GM12875 (cell line): ENCODE measurements around the gene ABHD17C.

Source experiments
- H3K4me3 ChIP-seq: one replicate; pipeline ENCODE4 v1.5.1; 2011; ENCODE audit warnings: low read depth, low read length, control low read depth
- TF ChIP-seq, protein P1 (sequence below): IDR thresholded peaks from 2 replicates; pipeline ENCODE4 v1.5.1; 2011; ENCODE audit warnings: low read depth, mild to moderate bottlenecking, control low read depth, inconsistent platforms, low read length, moderate library complexity, borderline replicate concordance; ENCODE audit not compliant: insufficient read depth

Gene ABHD17C

DNA sequence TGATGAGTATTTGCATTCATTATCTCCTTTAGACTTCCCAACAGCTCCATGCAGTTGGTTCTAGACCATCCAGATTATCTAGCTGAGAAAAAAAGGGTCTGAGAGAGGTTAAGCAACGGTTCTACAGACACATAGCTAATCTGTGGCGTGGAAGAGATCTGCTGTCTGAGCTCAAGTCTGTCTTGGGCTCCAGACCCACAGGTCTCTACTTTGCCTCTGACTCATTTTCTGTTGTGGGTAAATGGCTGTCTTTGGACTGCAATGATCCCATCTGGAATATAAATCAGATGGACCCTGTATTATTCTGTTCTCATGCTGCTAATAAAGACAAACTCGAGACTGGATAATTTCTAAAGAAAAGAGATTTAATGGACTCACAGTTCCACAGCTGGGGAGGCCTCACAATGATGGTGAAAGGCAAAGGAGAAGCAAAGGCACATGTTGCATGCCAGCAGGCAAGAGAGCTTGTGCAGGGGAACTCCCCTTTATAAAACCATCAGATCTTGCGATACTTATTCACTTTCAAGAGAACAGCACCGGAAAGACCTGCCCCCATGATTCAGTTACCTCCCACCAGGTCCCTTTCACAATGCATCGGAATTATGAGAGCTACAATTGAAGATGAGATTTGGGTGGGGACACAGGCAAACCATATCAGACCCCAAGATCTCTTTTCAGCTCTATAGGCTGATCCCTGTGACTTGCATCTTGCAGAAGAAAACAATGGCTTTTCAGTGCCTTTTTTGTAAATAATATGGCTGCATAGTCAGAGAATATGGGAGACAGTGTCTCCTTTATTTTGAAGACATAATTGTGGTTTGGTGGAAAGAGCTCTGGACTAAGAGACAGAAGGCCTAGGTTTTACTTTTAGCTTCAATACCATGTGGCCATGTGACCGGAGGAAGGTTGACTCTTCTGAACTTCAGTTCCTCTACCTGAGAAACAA lies 108.7 kb downstream of the ABHD17C start:
- H3K4me3 ChIP-seq, result no peak overlapping the region
- TF ChIP-seq, protein P1, sequence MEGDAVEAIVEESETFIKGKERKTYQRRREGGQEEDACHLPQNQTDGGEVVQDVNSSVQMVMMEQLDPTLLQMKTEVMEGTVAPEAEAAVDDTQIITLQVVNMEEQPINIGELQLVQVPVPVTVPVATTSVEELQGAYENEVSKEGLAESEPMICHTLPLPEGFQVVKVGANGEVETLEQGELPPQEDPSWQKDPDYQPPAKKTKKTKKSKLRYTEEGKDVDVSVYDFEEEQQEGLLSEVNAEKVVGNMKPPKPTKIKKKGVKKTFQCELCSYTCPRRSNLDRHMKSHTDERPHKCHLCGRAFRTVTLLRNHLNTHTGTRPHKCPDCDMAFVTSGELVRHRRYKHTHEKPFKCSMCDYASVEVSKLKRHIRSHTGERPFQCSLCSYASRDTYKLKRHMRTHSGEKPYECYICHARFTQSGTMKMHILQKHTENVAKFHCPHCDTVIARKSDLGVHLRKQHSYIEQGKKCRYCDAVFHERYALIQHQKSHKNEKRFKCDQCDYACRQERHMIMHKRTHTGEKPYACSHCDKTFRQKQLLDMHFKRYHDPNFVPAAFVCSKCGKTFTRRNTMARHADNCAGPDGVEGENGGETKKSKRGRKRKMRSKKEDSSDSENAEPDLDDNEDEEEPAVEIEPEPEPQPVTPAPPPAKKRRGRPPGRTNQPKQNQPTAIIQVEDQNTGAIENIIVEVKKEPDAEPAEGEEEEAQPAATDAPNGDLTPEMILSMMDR, result no peak

- TF ChIP-seq, protein P1, result no peak
- no peak overlapping the region for H3K4me3 ChIP-seq
These were observed 109.9 kb downstream of the ABHD17C start for GRCh38 chr15:80804970-80805495.
